ENCODE data around the gene KCNIP1. TPM values are rescaled to one million over a fixed set of nuclear protein-coding genes. Genes with fewer than 3 reads are reported as not detected.

KCNIP1 gene
- total and polyA plus RNA-seq, 4 donors = 0.13 to 1.8 (median 0.72) TPM

GRCh38 chr5:170508036-170508435 lies 4.2 kb downstream of the KCNIP1 start:
- no peak overlapping the region for H3K27ac ChIP-seq (ENCODE audit: low read depth in 1 of 2, low read length in 1 of 2)
- TF ChIP-seq CTCF (IDR thresholded peaks at IDR 0.05; ENCODE audit: control extremely low read depth, extremely low read depth) = no peak
- peaks cover 0 to 2% (median 0%) of the 10 kb centered on the region in 4 donors for H3K9me3 ChIP-seq (ENCODE audit: control insufficient read depth in 4 of 4, insufficient read depth in 3 of 4, low read length in 3 of 4)
- H3K4me1 ChIP-seq (ENCODE audit: control insufficient read depth in 5 of 5, insufficient read depth in 5 of 5, low read length in 5 of 5) = peaks cover 0 to 3% (median 0%) of the 10 kb centered on the region in 5 donors
- H3K27me3 ChIP-seq (ENCODE audit: control insufficient read depth in 3 of 3, insufficient read depth in 3 of 3, low read length in 2 of 3) = peaks cover 0 to 15% (median 0%) of the 10 kb centered on the region in 3 donors
- no peak for ATAC-seq (ENCODE audit: insufficient read depth, low FRiP score)
- H3K36me3 ChIP-seq (ENCODE audit: control insufficient read depth in 4 of 4, insufficient read depth in 4 of 4, low read length in 4 of 4) = no peaks in the 10 kb centered on the region
- H3K9ac ChIP-seq (ENCODE audit: insufficient read depth in 1 of 2, low read length in 2 of 2) = no peak overlapping the region
- DNase-seq = no peak
- H3K4me3 ChIP-seq = no peak overlapping the region
- whole genome bisulfite sequencing, 2 donors = 89 to 97% methylated on average over 5 of the region's 5 CpGs

- H3K27me3 ChIP-seq (ENCODE audit: control insufficient read depth in 3 of 3, insufficient read depth in 3 of 3, low read length in 2 of 3) = peaks cover 0 to 11% (median 0%) of the 10 kb centered on the region in 3 donors
- 77 to 84% methylated on average over 8 of the region's 8 CpGs for WGBS, 2 donors
- no peak for TF ChIP-seq CTCF (IDR thresholded peaks at IDR 0.05; ENCODE audit: control extremely low read depth, extremely low read depth)
- no peak overlapping the region for H3K9ac ChIP-seq (ENCODE audit: insufficient read depth in 1 of 2, low read length in 2 of 2)
- H3K9me3 ChIP-seq (ENCODE audit: control insufficient read depth in 4 of 4, insufficient read depth in 3 of 4, low read length in 3 of 4) = peaks cover 0 to 2% (median 0%) of the 10 kb centered on the region in 4 donors
- ATAC-seq (ENCODE audit: insufficient read depth, low FRiP score) (no peak), DNase-seq (peak in 1 of 3 donors; percentile 31)
- peaks cover 0 to 3% (median 0%) of the 10 kb centered on the region in 5 donors for H3K4me1 ChIP-seq (ENCODE audit: control insufficient read depth in 5 of 5, insufficient read depth in 5 of 5, low read length in 5 of 5)
- no peak overlapping the region for H3K4me3 ChIP-seq
- H3K27ac ChIP-seq (ENCODE audit: low read depth in 1 of 2, low read length in 1 of 2) = no peak overlapping the region
- no peaks in the 10 kb centered on the region for H3K36me3 ChIP-seq (ENCODE audit: control insufficient read depth in 4 of 4, insufficient read depth in 4 of 4, low read length in 4 of 4)
Observed at GRCh38 chr5:170508660-170509347, 5.0 kb downstream of the KCNIP1 start.

GRCh38 chr5:170509348-170509660 lies 5.5 kb downstream of the KCNIP1 start:
- Histone ChIP-seq H3K27ac (ENCODE audit: low read depth in 1 of 2, low read length in 1 of 2) (no peak overlapping the region), H3K27me3 (ENCODE audit: control insufficient read depth in 3 of 3, insufficient read depth in 3 of 3, low read length in 2 of 3) (peaks cover 0 to 11% (median 0%) of the 10 kb centered on the region in 3 donors), H3K4me1 (ENCODE audit: control insufficient read depth in 5 of 5, insufficient read depth in 5 of 5, low read length in 5 of 5) (no peaks in the 10 kb centered on the region), H3K36me3 (ENCODE audit: control insufficient read depth in 4 of 4, insufficient read depth in 4 of 4, low read length in 4 of 4) (no peaks in the 10 kb centered on the region), H3K4me3 (no peak overlapping the region), H3K9me3 (ENCODE audit: control insufficient read depth in 4 of 4, insufficient read depth in 3 of 4, low read length in 3 of 4) (peaks cover 0 to 2% (median 0%) of the 10 kb centered on the region in 4 donors), H3K9ac (ENCODE audit: insufficient read depth in 1 of 2, low read length in 2 of 2) (no peak overlapping the region)
- WGBS, 2 donors = 81 to 87% methylated on average over 1 of the region's 1 CpG
- ATAC-seq (ENCODE audit: insufficient read depth, low FRiP score) (no peak), DNase-seq (peak in 1 of 3 donors; percentile 49)
- no peak for TF ChIP-seq CTCF (IDR thresholded peaks at IDR 0.05; ENCODE audit: control extremely low read depth, extremely low read depth)

Measured in lung (tissue), 12 donors.